Liver (tissue), 9 donors: ENCODE results near the gene ZNF32. TPM values are rescaled to one million over a fixed set of nuclear protein-coding genes. Genes with fewer than 3 reads are reported as not detected.

Experiments used
- DNase-seq: peaks from one replicate; pipeline ENCODE4 v3.0.0-alpha.2; 2017; ENCODE audit warnings: low spot score
- H3K27ac ChIP-seq, 2 donors: one replicate each; pipeline ENCODE4 v1.7.0; 2013; ENCODE audit warnings: inconsistent platforms in 2 of 2, low read length in 2 of 2, control low read depth in 1 of 2, low read depth in 1 of 2, mild to moderate bottlenecking in 1 of 2
- H3K27me3 ChIP-seq, 4 donors: one replicate each; pipeline versions ENCODE4 v1.6.1 to v1.7.0; 2013; ENCODE audit warnings: low read length in 3 of 4, inconsistent platforms in 1 of 4, mild to moderate bottlenecking in 1 of 4, moderate library complexity in 1 of 4; ENCODE audit not compliant: control insufficient read depth in 4 of 4, insufficient read depth in 4 of 4
- H3K36me3 ChIP-seq, 4 donors: one replicate each; pipeline versions ENCODE4 v1.6.1 to v1.7.0; 2013; ENCODE audit warnings: low read length in 3 of 4, mild to moderate bottlenecking in 3 of 4, low read depth in 1 of 4, moderate library complexity in 1 of 4; ENCODE audit not compliant: control insufficient read depth in 4 of 4, insufficient read depth in 3 of 4
- H3K4me1 ChIP-seq, 4 donors: one replicate each; pipeline versions ENCODE4 v1.6.1 to v1.7.0; 2013; ENCODE audit warnings: low read length in 3 of 4, mild to moderate bottlenecking in 3 of 4, moderate library complexity in 1 of 4; ENCODE audit not compliant: control insufficient read depth in 4 of 4, insufficient read depth in 4 of 4
- H3K4me3 ChIP-seq, 3 donors: one replicate each; pipeline versions ENCODE4 v1.6.1 to v1.7.0; 2013; ENCODE audit warnings: low read length in 3 of 3, control low read depth in 1 of 3, low read depth in 1 of 3, mild to moderate bottlenecking in 1 of 3
- H3K9ac ChIP-seq, 2 donors: one replicate each; pipeline ENCODE4 v1.7.0; 2013; ENCODE audit warnings: low read length in 2 of 2, mild to moderate bottlenecking in 2 of 2, moderate library complexity in 2 of 2, control low read depth in 1 of 2, low read depth in 1 of 2
- H3K9me3 ChIP-seq, 4 donors: one replicate each; pipeline versions ENCODE4 v1.6.1 to v1.7.0; 2013; ENCODE audit warnings: low read length in 3 of 4; ENCODE audit not compliant: control insufficient read depth in 4 of 4
- ATF3 ChIP-seq: IDR thresholded peaks from 2 replicates; pipeline ENCODE4 v1.6.1; 2016; ENCODE audit warnings: antibody characterized with exemption
- EGR1 ChIP-seq, 2 donors: IDR thresholded peaks; 2 replicates each; pipeline ENCODE4 v1.6.1; 2016 to 2018; ENCODE audit warnings: antibody characterized with exemption in 2 of 2, low read depth in 2 of 2
- FOXA1 ChIP-seq: IDR thresholded peaks from 2 replicates; pipeline ENCODE4 v1.6.1; 2016; ENCODE audit warnings: antibody characterized with exemption
- FOXA2 ChIP-seq: IDR thresholded peaks from 2 replicates; pipeline ENCODE4 v1.6.1; 2016; ENCODE audit warnings: antibody characterized with exemption
- GABPA ChIP-seq, 2 donors: IDR thresholded peaks in 1 of 2; conservative IDR thresholded peaks in 1 of 2; 2 replicates each; pipeline ENCODE4 v1.6.1; 2016; ENCODE audit warnings: antibody characterized with exemption in 2 of 2, mild to moderate bottlenecking in 1 of 2, moderate library complexity in 1 of 2
- HNF4A ChIP-seq, 2 donors: conservative IDR thresholded peaks; 2 replicates each; pipeline ENCODE4 v1.6.1; 2016; ENCODE audit warnings: antibody characterized with exemption in 2 of 2, mild to moderate bottlenecking in 2 of 2
- HNF4G ChIP-seq: IDR thresholded peaks from 2 replicates; pipeline ENCODE4 v1.6.1; 2016; ENCODE audit warnings: antibody characterized with exemption
- JUND ChIP-seq, 2 donors: IDR thresholded peaks; 2 replicates each; pipeline ENCODE4 v1.6.1; 2016; ENCODE audit warnings: antibody characterized with exemption in 2 of 2
- MAX ChIP-seq: IDR thresholded peaks from 2 replicates; pipeline ENCODE4 v1.6.1; 2016; ENCODE audit warnings: antibody characterized with exemption
- NR2F2 ChIP-seq: IDR thresholded peaks from 2 replicates; pipeline ENCODE4 v1.6.1; 2016; ENCODE audit warnings: antibody characterized with exemption
- RAD21 ChIP-seq, 2 donors: IDR thresholded peaks; 2 replicates each; pipeline ENCODE4 v1.6.1; 2016; ENCODE audit warnings: antibody characterized with exemption in 2 of 2, mild to moderate bottlenecking in 2 of 2
- REST ChIP-seq: IDR thresholded peaks from 2 replicates; pipeline ENCODE4 v1.6.1; 2016; ENCODE audit warnings: antibody characterized with exemption, mild to moderate bottlenecking
- RXRA ChIP-seq, 2 donors: IDR thresholded peaks; 2 replicates each; pipeline ENCODE4 v1.6.1; 2017 to 2018; ENCODE audit warnings: antibody characterized with exemption in 2 of 2, mild to moderate bottlenecking in 1 of 2
- SP1 ChIP-seq: IDR thresholded peaks from 2 replicates; pipeline ENCODE4 v1.6.1; 2018; ENCODE audit warnings: antibody characterized with exemption, mild to moderate bottlenecking
- TAF1 ChIP-seq: conservative IDR thresholded peaks from 2 replicates; pipeline ENCODE4 v1.6.1; 2016; ENCODE audit warnings: antibody characterized with exemption, mild to moderate bottlenecking
- YY1 ChIP-seq: IDR thresholded peaks from 2 replicates; pipeline ENCODE4 v1.6.1; 2016; ENCODE audit warnings: antibody characterized with exemption, mild to moderate bottlenecking
- ZBTB33 ChIP-seq: IDR thresholded peaks from 2 replicates; pipeline ENCODE4 v1.6.1; 2016; ENCODE audit warnings: antibody characterized with exemption
- WGBS: extraction: QIAGEN DNeasy Blood & Tissue Kit; methylation state at CpG from one replicate; pipeline ENCODE4 v1.1.7; 2013; 5-methylcytosine and 5-hydroxymethylcytosine counted together
- polyA plus RNA-seq, 2 donors: library from polyadenylated mRNA; stranded (reverse) in 1 of 2; unstranded in 1 of 2; fragments of 200-250 nt in 1 of 2; fragments of >200 nt in 1 of 2; fragmentation: Nextera tagmentation in 1 of 2; extraction: Ambion mirVana in 1 of 2; gene quantifications; one replicate each; pipeline versions ENCODE4 v1.2.1 to v1.2.3, GENCODE V29; 2013 to 2015
- total RNA-seq, 2 donors: library from RNA; depleted of rRNA; stranded (reverse); fragments of >200 nt; gene quantifications; one replicate each; pipeline ENCODE4 v1.2.3, GENCODE V29; 2014
- TF ChIP-seq, protein P1 (sequence below): fragments of 150-350 bp; IDR thresholded peaks from 2 replicates; pipeline ENCODE4 v1.5.1; 2017; ENCODE audit warnings: improper control_type of control experiment, low read depth, low read length; ENCODE audit not compliant: missing input control
- donor health status: healthy.
- donor health status: healthy.
- donor health status: healthy.
- donor health status: healthy.
- donor health status: healthy.

The ZNF32 gene
- total and polyA plus RNA-seq, 4 donors: 6.5 to 19.9 (median 12.5) TPM

- H3K27me3 ChIP-seq: no peaks in the 10 kb centered on the region
- WGBS: 83% methylated on average over 8 of the region's 8 CpGs
- no peak overlapping the region for H3K9ac ChIP-seq
- H3K36me3 ChIP-seq: no peaks in the 10 kb centered on the region
- DNase-seq: no peak
- H3K27ac ChIP-seq: no peak overlapping the region
- no peaks in the 10 kb centered on the region for H3K4me1 ChIP-seq
- no peak for TF ChIP-seq HNF4A (conservative IDR thresholded peaks at IDR 0.05)
- no peak for TF ChIP-seq FOXA1
- TF ChIP-seq JUND (IDR thresholded peaks at IDR 0.05): no peak
- TF ChIP-seq RAD21 (IDR thresholded peaks at IDR 0.05): no peak
- TF ChIP-seq RXRA (IDR thresholded peaks at IDR 0.05): no peak
- TF ChIP-seq ATF3: no peak
- no peak for TF ChIP-seq FOXA2
- TF ChIP-seq EGR1 (IDR thresholded peaks at IDR 0.05; ENCODE audit: low read depth in 2 of 2): no peak
- TF ChIP-seq TAF1: no peak
- TF ChIP-seq NR2F2: no peak
- TF ChIP-seq SP1: no peak
- TF ChIP-seq HNF4G: no peak
- no peak for TF ChIP-seq ZBTB33
- TF ChIP-seq REST: no peak
- no peak for TF ChIP-seq GABPA (IDR thresholded peaks at IDR 0.05 in 1 of 2, conservative IDR thresholded peaks at IDR 0.05 in 1 of 2)
- TF ChIP-seq YY1: no peak
- TF ChIP-seq MAX: no peak
- TF ChIP-seq, protein P1, sequence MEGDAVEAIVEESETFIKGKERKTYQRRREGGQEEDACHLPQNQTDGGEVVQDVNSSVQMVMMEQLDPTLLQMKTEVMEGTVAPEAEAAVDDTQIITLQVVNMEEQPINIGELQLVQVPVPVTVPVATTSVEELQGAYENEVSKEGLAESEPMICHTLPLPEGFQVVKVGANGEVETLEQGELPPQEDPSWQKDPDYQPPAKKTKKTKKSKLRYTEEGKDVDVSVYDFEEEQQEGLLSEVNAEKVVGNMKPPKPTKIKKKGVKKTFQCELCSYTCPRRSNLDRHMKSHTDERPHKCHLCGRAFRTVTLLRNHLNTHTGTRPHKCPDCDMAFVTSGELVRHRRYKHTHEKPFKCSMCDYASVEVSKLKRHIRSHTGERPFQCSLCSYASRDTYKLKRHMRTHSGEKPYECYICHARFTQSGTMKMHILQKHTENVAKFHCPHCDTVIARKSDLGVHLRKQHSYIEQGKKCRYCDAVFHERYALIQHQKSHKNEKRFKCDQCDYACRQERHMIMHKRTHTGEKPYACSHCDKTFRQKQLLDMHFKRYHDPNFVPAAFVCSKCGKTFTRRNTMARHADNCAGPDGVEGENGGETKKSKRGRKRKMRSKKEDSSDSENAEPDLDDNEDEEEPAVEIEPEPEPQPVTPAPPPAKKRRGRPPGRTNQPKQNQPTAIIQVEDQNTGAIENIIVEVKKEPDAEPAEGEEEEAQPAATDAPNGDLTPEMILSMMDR: no peak
- H3K4me3 ChIP-seq: no peak overlapping the region
- peaks cover 0 to 4% (median under 1%) of the 10 kb centered on the region in 4 donors for H3K9me3 ChIP-seq
Measured at GRCh38 chr10:43658227-43658626, 9.5 kb upstream of the ZNF32 start.
